ENCODE data around the gene ZBTB42. TPM values are rescaled to one million over a fixed set of nuclear protein-coding genes. Genes with fewer than 3 reads are reported as not detected.

The ZBTB42 gene
- total RNA-seq, 1 donor from 2014 or later, result 5.9 TPM

GRCh38 chr14:104769324-104770071 lies 31.4 kb upstream of the ZBTB42 start:
- no peak for DNase-seq (ENCODE audit: low spot score)

GRCh38 chr14:104770072-104770579 lies 30.8 kb upstream of the ZBTB42 start:
- DNase-seq (ENCODE audit: low spot score), result no peak

- DNase-seq (ENCODE audit: low spot score), result no peak
Measured at GRCh38 chr14:104770851-104771272, 30.0 kb upstream of the ZBTB42 start.

- no peak for DNase-seq (ENCODE audit: low spot score)
Measured at GRCh38 chr14:104771374-104771773, 29.5 kb upstream of the ZBTB42 start.

- no peak for DNase-seq (ENCODE audit: low spot score)
Measured at GRCh38 chr14:104771918-104772706, 28.8 kb upstream of the ZBTB42 start.

- no peak for DNase-seq (ENCODE audit: low spot score)
Measured at GRCh38 chr14:104772707-104773504, 28.0 kb upstream of the ZBTB42 start.

- DNase-seq (ENCODE audit: low spot score), result no peak
Measured at GRCh38 chr14:104773505-104774452, 27.1 kb upstream of the ZBTB42 start.

GRCh38 chr14:104774453-104775072 lies 26.3 kb upstream of the ZBTB42 start:
- DNase-seq (ENCODE audit: low spot score), result no peak

- no peak for DNase-seq (ENCODE audit: low spot score)
Measured at GRCh38 chr14:104775073-104775489, 25.8 kb upstream of the ZBTB42 start.

- DNase-seq (ENCODE audit: low spot score), result no peak
Measured at GRCh38 chr14:104776481-104776880, 24.4 kb upstream of the ZBTB42 start.

GRCh38 chr14:104776961-104777807 lies 23.7 kb upstream of the ZBTB42 start:
- no peak for DNase-seq (ENCODE audit: low spot score)

- DNase-seq (ENCODE audit: low spot score), result no peak
Measured at GRCh38 chr14:104777808-104778249, 23.1 kb upstream of the ZBTB42 start.

GRCh38 chr14:104778694-104779331 lies 22.1 kb upstream of the ZBTB42 start:
- no peak for DNase-seq (ENCODE audit: low spot score)

GRCh38 chr14:104779776-104780512 lies 21.0 kb upstream of the ZBTB42 start:
- no peak for DNase-seq (ENCODE audit: low spot score)

- DNase-seq (ENCODE audit: low spot score), result no peak
Measured at GRCh38 chr14:104780513-104781030, 20.3 kb upstream of the ZBTB42 start.

- no peak for DNase-seq (ENCODE audit: low spot score)
Measured at GRCh38 chr14:104781271-104782077, 19.4 kb upstream of the ZBTB42 start.
